Amniotic epithelial cell (primary cell): ENCODE results near the gene PNRC1.
A peak's percentile ranks its signal among the peaks of the same experiment; 100 is the strongest.
"Not testable (repeated sequence)": the region's sequence is repeated elsewhere in the genome, so short reads cannot be mapped to it uniquely, and the experiment has no call there.

Source experiments
- DNase-seq: peaks from one replicate; pipeline ENCODE4 v3.0.0-alpha.2; 2010; ENCODE audit warnings: low read depth

Gene PNRC1

DNA sequence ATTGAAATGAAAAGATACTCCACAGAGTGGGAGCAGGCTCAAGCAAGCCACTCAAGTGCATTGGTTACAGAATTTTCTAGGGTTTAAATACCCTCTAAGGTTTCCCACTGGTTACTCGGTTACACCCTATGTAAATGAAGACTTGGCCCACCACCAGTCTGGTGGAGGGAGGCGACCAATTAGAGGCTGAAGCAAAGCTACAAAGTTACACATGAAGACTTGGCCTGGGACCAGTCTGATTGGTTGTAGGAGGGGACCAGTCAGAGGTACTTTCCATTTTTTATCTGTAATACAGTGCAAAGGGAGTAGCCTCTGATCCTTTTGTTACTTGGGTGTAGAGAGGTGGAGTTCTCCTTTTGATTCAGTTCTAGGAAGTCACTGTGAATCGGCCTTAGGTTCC is 29.7 kb downstream of the PNRC1 start:
- no peak for DNase-seq

- no peak for DNase-seq
These were observed 31.4 kb downstream of the PNRC1 start for GRCh38 chr6:89111933-89112332.

DNA sequence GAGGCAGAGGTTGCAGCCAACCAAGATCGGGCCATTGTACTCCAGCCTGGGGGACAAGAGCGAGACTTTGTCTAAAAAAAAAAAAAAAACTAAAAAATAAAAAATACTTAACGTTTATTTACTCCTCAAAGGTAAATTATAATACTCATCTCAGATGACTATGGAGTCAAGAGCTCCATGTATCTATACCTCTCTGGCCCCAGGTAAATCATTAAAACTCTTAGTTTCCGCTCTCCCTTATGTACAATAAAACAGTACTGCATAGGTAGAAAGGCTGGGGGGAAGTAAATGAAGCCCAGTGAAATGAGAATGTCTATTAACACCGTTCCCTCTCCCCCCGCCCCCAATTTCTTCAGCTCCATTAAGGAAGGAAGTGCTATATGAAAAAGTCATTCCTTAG is 36.2 kb downstream of the PNRC1 start:
- no peak for DNase-seq

DNA sequence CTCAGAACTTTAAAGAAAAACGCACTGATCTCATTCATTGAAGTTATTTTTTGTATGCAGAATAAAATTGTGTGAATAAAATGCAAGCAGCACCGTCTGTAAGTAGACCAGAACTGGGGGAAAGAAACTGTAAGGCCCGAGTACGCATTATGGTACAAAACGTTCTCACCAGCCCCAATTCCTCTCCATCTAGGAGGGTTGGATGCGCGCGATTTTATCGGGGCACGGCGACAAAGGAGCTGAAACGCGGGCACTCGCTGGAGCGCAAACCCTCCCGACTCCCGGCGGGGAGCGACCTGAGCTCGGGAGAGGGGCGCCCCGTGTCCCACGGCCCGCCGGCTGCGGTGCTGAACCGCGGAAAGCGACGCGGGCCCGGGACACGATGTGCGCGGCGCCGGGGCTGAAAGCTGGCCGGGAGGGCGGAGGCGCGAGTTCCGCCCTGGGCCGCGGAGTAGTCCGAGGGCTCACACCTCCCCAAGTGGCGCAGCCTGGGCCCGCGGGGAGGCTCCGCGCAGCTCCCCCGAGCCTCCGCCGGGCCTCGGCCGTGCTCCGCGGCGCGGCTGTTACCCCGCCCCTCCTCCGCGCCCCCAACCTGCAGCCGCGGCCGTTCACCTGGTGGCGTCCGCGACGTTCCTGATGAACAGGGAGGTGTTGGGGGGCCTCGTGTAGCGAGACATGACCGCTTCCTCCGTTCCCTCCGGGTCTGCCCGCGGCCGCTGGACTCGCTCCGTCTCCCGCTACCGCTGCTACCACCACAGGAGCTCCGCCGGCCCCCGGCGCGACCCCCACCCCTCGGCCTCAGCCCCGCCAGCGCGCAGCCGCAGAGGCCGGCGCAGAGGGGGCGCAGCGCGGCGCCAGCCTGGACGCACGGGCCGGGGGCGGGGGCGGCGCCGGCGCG is 36.9 kb downstream of the PNRC1 start, which contains the start of gene SRSF12:
Gene SRSF12 (minus strand): TSS at position 861 of the 898 bp plus-strand sequence. CDS start 184 bp downstream, at position 677.
- DNase-seq: peak; percentile 15

DNA sequence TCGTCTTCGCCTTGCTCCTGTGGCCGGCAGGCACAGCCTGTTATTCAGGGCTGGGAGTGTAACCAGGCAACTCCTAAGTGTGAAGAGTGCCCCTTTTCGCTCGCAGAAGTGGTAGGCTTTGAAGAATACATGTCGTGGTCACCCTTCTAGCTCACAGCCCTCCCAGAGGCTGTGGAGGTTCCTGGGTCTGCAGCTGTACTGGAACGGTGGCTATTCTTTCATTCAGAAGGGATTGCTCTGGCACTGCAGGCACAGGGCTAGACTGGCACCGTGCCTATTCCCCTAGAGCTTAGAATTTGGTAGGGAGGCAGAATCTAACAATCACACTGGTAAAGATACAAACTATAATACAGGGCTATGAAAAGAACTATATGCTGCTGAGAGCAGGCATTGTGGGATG is 38.4 kb downstream of the PNRC1 start:
- DNase-seq: no peak

- DNase-seq: no peak
These were observed 39.8 kb downstream of the PNRC1 start for GRCh38 chr6:89120371-89120770.

- no peak for DNase-seq
These were observed 41.4 kb downstream of the PNRC1 start for GRCh38 chr6:89121934-89122333.

DNA sequence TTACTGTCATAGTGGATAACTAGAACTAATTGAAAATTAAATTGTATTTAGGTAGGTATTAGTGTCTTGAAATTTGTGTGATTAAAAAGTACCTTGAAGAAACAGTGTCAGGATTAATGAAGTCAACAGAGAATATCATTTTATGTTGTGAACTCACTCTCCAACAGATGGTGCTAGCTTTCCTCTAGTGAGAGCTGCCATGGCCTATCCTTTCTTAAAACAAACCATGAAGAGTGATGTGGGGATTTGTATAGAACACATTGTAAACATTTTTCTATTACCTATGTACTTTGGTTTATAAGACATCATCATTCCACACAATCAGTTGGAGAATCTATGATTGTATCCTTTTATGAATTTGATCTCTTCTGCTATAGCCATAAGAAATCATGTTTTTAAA is 42.1 kb downstream of the PNRC1 start:
- DNase-seq: peak; percentile 43

DNA sequence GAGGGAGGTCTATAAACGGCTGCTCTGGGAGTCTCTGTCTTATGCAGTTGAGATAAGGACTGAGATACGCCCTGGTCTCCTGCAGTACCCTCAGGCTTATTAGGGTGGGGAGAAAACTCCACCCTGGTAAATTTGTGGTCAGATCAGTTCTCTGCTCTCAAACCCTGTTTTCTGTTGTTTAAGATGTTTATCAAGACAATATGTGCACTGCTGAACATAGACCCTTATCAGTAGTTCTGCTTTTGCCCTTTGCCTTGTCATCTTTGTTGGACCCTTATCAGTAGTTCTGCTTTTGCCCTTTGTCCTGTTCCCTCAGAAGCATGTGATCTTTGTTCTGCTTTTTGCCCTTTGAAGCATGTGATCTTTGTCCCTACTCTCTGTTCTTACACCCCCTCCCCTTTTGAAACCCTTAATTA is 47.7 kb downstream of the PNRC1 start:
- not testable (repeated sequence) for DNase-seq

DNA sequence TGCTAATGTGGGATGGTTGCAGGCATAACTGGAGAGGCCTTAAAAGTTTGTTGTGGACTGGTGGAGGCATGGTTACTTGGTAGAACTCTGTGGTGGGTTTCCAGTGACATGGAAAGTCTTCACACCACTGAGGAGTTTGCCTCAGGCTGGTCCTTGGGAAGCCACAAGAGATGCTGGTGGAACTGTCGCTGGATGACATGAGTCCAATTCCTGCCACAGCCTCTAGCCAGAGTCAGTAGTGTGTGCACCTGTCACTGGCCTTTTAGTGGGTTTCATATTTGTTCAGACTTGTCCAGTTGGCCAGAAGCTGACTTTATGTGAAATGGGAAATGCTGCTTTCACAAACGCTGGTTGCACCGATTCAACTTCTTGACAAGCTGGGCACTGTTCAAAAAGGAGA is 51.0 kb downstream of the PNRC1 start:
- no peak for DNase-seq

GRCh38 chr6:89132057-89132456 is 51.5 kb downstream of the PNRC1 start:
- no peak for DNase-seq

DNA sequence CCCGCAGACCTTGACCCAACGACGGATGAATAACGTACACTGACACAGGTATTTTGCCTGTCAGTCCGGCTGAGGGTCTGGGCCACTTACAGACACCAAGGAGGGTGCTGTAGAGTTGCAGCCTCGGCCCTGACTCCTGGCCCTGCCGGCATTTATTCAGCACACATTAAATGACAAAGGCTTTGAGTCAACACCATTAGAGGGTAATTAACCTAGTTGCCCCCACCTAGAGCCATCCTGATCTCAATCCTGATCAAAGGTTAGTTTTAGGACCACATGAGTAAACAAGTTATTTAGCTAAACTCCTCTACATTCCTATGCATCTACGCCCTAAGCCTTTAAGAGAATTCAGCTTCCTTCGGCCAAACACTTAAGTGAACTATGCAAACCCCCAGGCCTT is 53.4 kb downstream of the PNRC1 start:
- DNase-seq: no peak

- DNase-seq: no peak
These were observed 54.2 kb downstream of the PNRC1 start for GRCh38 chr6:89134723-89135122.
